Left renal cortex interstitium (tissue), 4 donors: Measurements from ENCODE around the gene TTC7B. TPM values are rescaled to one million over a fixed set of nuclear protein-coding genes. Genes with fewer than 3 reads are reported as not detected.

Experiments used
- DNase-seq, 4 donors: peaks; one replicate each; pipeline ENCODE4 v3.0.0-alpha.2; 2013; ENCODE audit warnings: low read depth in 4 of 4, low spot score in 2 of 4, missing footprints in 1 of 4
- polyA plus RNA-seq, 4 donors: library from polyadenylated mRNA; unstranded; fragments of 120-200 nt; gene quantifications; one replicate each; pipeline ENCODE4 v1.2.1, GENCODE V29; 2013; ENCODE audit not compliant: insufficient read length in 4 of 4

Gene TTC7B
- polyA plus RNA-seq, 4 donors, result 42.1 to 52.1 (median 45.3) TPM

- no peak for DNase-seq
These were observed 262.8 kb downstream of the TTC7B start for GRCh38 chr14:90553298-90553920.

- no peak for DNase-seq
These were observed 263.5 kb downstream of the TTC7B start for GRCh38 chr14:90552465-90553297.

GRCh38 chr14:90551733-90552464 lies 264.3 kb downstream of the TTC7B start:
- no peak for DNase-seq

GRCh38 chr14:90551070-90551704 lies 265.0 kb downstream of the TTC7B start:
- DNase-seq, result no peak

GRCh38 chr14:90549794-90550641 lies 266.2 kb downstream of the TTC7B start:
- DNase-seq, result no peak

- DNase-seq, result no peak
These were observed 267.8 kb downstream of the TTC7B start for GRCh38 chr14:90548455-90548854.

GRCh38 chr14:90547968-90548367 lies 268.3 kb downstream of the TTC7B start:
- no peak for DNase-seq

GRCh38 chr14:90547250-90547649 lies 269.0 kb downstream of the TTC7B start:
- no peak for DNase-seq

GRCh38 chr14:90546767-90547166 lies 269.5 kb downstream of the TTC7B start:
- DNase-seq, result no peak

GRCh38 chr14:90545966-90546751 lies 270.1 kb downstream of the TTC7B start:
- DNase-seq, result no peak

- no peak for DNase-seq
These were observed 270.8 kb downstream of the TTC7B start for GRCh38 chr14:90545382-90545781.

- DNase-seq, result no peak
These were observed 271.3 kb downstream of the TTC7B start for GRCh38 chr14:90544971-90545370.

- no peak for DNase-seq
These were observed 271.7 kb downstream of the TTC7B start for GRCh38 chr14:90544566-90544965.

- no peak for DNase-seq
These were observed 272.4 kb downstream of the TTC7B start for GRCh38 chr14:90543876-90544275.

- no peak for DNase-seq
These were observed 275.1 kb downstream of the TTC7B start for GRCh38 chr14:90541076-90541634.

GRCh38 chr14:90540437-90540836 lies 275.8 kb downstream of the TTC7B start:
- DNase-seq, result no peak

- no peak for DNase-seq
These were observed 276.2 kb downstream of the TTC7B start for GRCh38 chr14:90539996-90540395.

- no peak for DNase-seq
These were observed 276.8 kb downstream of the TTC7B start for GRCh38 chr14:90539496-90539775.
